Endodermal cell (in vitro differentiated cells): Measurements from ENCODE around the gene ZMYND8. TPM values are rescaled to one million over a fixed set of nuclear protein-coding genes. Genes with fewer than 3 reads are reported as not detected.
A peak's percentile ranks its signal among the peaks of the same experiment; 100 is the strongest.

ENCODE experiments used
- DNase-seq: peaks from one replicate; pipeline ENCODE4 v3.0.0-alpha.2; 2017
- H3K27ac ChIP-seq: 2 replicates; pipeline ENCODE4 v1.5.1; 2013; ENCODE audit warnings: mild to moderate bottlenecking, low read depth, low read length, moderate library complexity
- H3K27me3 ChIP-seq: 2 replicates; pipeline ENCODE4 v1.6.1; 2013; ENCODE audit warnings: mild to moderate bottlenecking, low read length, moderate library complexity; ENCODE audit not compliant: insufficient read depth, control insufficient read depth, poor library complexity, severe bottlenecking
- H3K36me3 ChIP-seq: 2 replicates; pipeline ENCODE4 v1.7.0; 2013; ENCODE audit warnings: mild to moderate bottlenecking, low read length, moderate library complexity; ENCODE audit not compliant: control insufficient read depth, insufficient read depth
- H3K4me1 ChIP-seq: one replicate; pipeline ENCODE4 v1.7.0; 2013; ENCODE audit warnings: low read length; ENCODE audit not compliant: control insufficient read depth, insufficient read depth
- H3K4me3 ChIP-seq: 2 replicates; pipeline ENCODE4 v1.5.1; 2013; ENCODE audit warnings: mild to moderate bottlenecking, low read length, moderate library complexity
- H3K9ac ChIP-seq: 2 replicates; pipeline ENCODE4 v1.6.1; 2013; ENCODE audit warnings: mild to moderate bottlenecking, low read length, moderate library complexity; ENCODE audit not compliant: poor library complexity, severe bottlenecking; ENCODE audit errors: extremely low read depth
- H3K9me3 ChIP-seq: 2 replicates; pipeline ENCODE4 v1.6.1; 2013; ENCODE audit warnings: mild to moderate bottlenecking, low read length, moderate library complexity; ENCODE audit not compliant: control insufficient read depth
- H3K27ac Mint-ChIP-seq: 2 replicates; pipeline ENCODE4 v1.8.0; 2020; ENCODE audit warnings: mixed read lengths
- H3K27me3 Mint-ChIP-seq: 2 replicates; pipeline ENCODE4 v1.8.0; 2021; ENCODE audit warnings: mild to moderate bottlenecking, mixed read lengths; ENCODE audit not compliant: insufficient read depth
- H3K36me3 Mint-ChIP-seq: 2 replicates; pipeline ENCODE4 v1.8.0; 2020; ENCODE audit warnings: low read depth, mixed read lengths
- H3K4me1 Mint-ChIP-seq: 2 replicates; pipeline ENCODE4 v1.8.0; 2020; ENCODE audit warnings: mixed read lengths
- H3K4me3 Mint-ChIP-seq: 2 replicates; pipeline ENCODE4 v1.8.0; 2020; ENCODE audit warnings: mild to moderate bottlenecking, moderate library complexity, mixed read lengths
- H3K9me3 Mint-ChIP-seq: 2 replicates; pipeline ENCODE4 v1.8.0; 2020; ENCODE audit warnings: mild to moderate bottlenecking, mixed read lengths
- CTCF ChIP-seq: fragments of 200-600 bp; sonication (generic); conservative IDR thresholded peaks from 2 replicates; pipeline ENCODE4 v1.5.0; 2021; ENCODE audit warnings: antibody characterized with exemption, mild to moderate bottlenecking
- WGBS, 2 experiments: methylation state at CpG; one replicate each; pipeline versions ENCODE4 v1.1.5 to v1.1.7; 2013; ENCODE audit warnings: missing lambda C conversion rate in 2 of 2, mixed read lengths in 1 of 2; ENCODE audit not compliant: insufficient coverage in 1 of 2, insufficient read length in 1 of 2; 5-methylcytosine and 5-hydroxymethylcytosine counted together
- total RNA-seq, 2 donors: library from RNA; stranded (reverse); fragmentation: NEBNext Ultra II Directional in 1 of 2; extraction: Animal tissue kit (Norgen Biotek cat#: 25700) in 1 of 2; gene quantifications; 2 replicates in 1 of 2; 3 replicates in 1 of 2; pipeline ENCODE4 v1.2.1, GENCODE V29; 2021

The ZMYND8 gene
- total RNA-seq, 2 donors from 2014 or later: 85.0 to 99.9 TPM

GRCh38 chr20:47357296-47358038 lies 968 bp upstream of the ZMYND8 start:
- H3K4me3 Mint-ChIP-seq: no peak overlapping the region
- no peak overlapping the region for H3K4me3 ChIP-seq
- H3K4me1 Mint-ChIP-seq: peaks cover 55% of the 10 kb centered on the region
- no peaks in the 10 kb centered on the region for H3K9me3 ChIP-seq
- H3K9me3 Mint-ChIP-seq: no peaks in the 10 kb centered on the region
- H3K4me1 ChIP-seq: peaks cover 50% of the 10 kb centered on the region
- TF ChIP-seq CTCF: no peak
- H3K9ac ChIP-seq: peak overlapping the region; percentile 84
- DNase-seq: peak; percentile 94
- H3K36me3 Mint-ChIP-seq: no peaks in the 10 kb centered on the region
- H3K36me3 ChIP-seq: peaks cover 4% of the 10 kb centered on the region
- H3K27me3 Mint-ChIP-seq: no peaks in the 10 kb centered on the region
- no peaks in the 10 kb centered on the region for H3K27me3 ChIP-seq
- WGBS, 2 experiments: 14 to 19% methylated on average over 19 to 29 of the region's 29 CpGs
- no peak overlapping the region for H3K27ac Mint-ChIP-seq
- peak overlapping the region; percentile 99 for H3K27ac ChIP-seq

- peaks cover 48% of the 10 kb centered on the region for H3K4me1 Mint-ChIP-seq
- H3K9me3 ChIP-seq: no peaks in the 10 kb centered on the region
- no peaks in the 10 kb centered on the region for H3K9me3 Mint-ChIP-seq
- peak overlapping the region; percentile 92 for H3K4me3 ChIP-seq
- peak overlapping the region; percentile 99 for H3K27ac ChIP-seq
- no peak for DNase-seq
- H3K27me3 ChIP-seq: no peaks in the 10 kb centered on the region
- H3K36me3 ChIP-seq: peaks cover 6% of the 10 kb centered on the region
- H3K9ac ChIP-seq: peak overlapping the region; percentile 84
- H3K27me3 Mint-ChIP-seq: no peaks in the 10 kb centered on the region
- no peaks in the 10 kb centered on the region for H3K36me3 Mint-ChIP-seq
- no peak overlapping the region for H3K4me3 Mint-ChIP-seq
- H3K4me1 ChIP-seq: peaks cover 57% of the 10 kb centered on the region
- no peak overlapping the region for H3K27ac Mint-ChIP-seq
- no peak for TF ChIP-seq CTCF
Observed at GRCh38 chr20:47356220-47356525, 326 bp downstream of the ZMYND8 start.

GRCh38 chr20:47355489-47356219 lies 845 bp downstream of the ZMYND8 start:
- H3K9me3 Mint-ChIP-seq: no peaks in the 10 kb centered on the region
- peaks cover 42% of the 10 kb centered on the region for H3K4me1 Mint-ChIP-seq
- no peak for TF ChIP-seq CTCF
- Histone ChIP-seq H3K36me3 (peaks cover 6% of the 10 kb centered on the region), H3K9ac (peak overlapping the region; percentile 84), H3K4me3 (peak overlapping the region; percentile 92), H3K27me3 (no peaks in the 10 kb centered on the region), H3K4me1 (peaks cover 57% of the 10 kb centered on the region), H3K9me3 (no peaks in the 10 kb centered on the region), H3K27ac (peak overlapping the region; percentile 64)
- H3K4me3 Mint-ChIP-seq: no peak overlapping the region
- 10 to 44% methylated on average over 2 of the region's 2 CpGs for WGBS, 2 experiments
- no peak for DNase-seq
- H3K27me3 Mint-ChIP-seq: no peaks in the 10 kb centered on the region
- H3K36me3 Mint-ChIP-seq: no peaks in the 10 kb centered on the region
- no peak overlapping the region for H3K27ac Mint-ChIP-seq
